Measurements from ENCODE around the gene LYPD6. TPM values are rescaled to one million over a fixed set of nuclear protein-coding genes. Genes with fewer than 3 reads are reported as not detected.

LYPD6 gene
- total RNA-seq, 1 experiment from 2014 or later: 0.54 TPM

DNA sequence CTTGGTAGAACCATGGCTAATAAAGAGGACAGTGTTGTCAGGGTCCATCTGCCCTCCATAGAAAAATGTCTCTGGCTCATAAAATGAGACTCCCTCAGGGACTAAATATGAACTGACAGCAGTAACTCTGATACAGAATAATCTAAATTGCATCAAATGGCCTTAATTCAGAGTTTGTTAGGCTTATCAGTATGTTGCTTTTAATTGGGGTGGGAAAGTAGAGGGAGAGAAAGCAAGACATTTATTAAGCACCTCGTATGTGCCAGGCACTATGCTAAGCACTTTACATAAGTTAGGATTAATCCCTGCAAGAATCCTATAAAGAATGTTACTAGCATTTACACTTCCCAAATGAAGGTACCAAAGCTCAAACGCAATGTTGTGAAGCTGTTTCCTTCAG lies 142.0 kb downstream of the LYPD6 start:
- Histone ChIP-seq H3K4me1 (ENCODE audit: insufficient read depth, low read length, poor library complexity, severe bottlenecking) (peaks cover 16% of the 10 kb centered on the region), H3K36me3 (ENCODE audit: insufficient read depth, low read length, poor library complexity, severe bottlenecking) (no peaks in the 10 kb centered on the region), H3K27me3 (replicated peaks; ENCODE audit: insufficient read depth, low read depth, low read length, poor library complexity) (no peaks in the 10 kb centered on the region), H3K4me3 (ENCODE audit: low read depth, low read length, poor library complexity, severe bottlenecking) (no peak overlapping the region), H3K27ac (ENCODE audit: low read depth, low read length, poor library complexity, severe bottlenecking) (no peak overlapping the region), H3K9me3 (ENCODE audit: low read depth, low read length, poor library complexity, severe bottlenecking) (no peaks in the 10 kb centered on the region)
- ChIA-PET CTCF (no interaction called here), POLR2A (ENCODE audit: low non-redundant PET) (no interaction called here)
- DNase-seq (ENCODE audit: low spot score): no peak
- BruUV-seq (replicated peaks): no TSS peak
- intact Hi-C loops (cut with micrococcal nuclease; ENCODE audit: unreplicated experiment): no loop called here
- TF ChIP-seq, protein P1, sequence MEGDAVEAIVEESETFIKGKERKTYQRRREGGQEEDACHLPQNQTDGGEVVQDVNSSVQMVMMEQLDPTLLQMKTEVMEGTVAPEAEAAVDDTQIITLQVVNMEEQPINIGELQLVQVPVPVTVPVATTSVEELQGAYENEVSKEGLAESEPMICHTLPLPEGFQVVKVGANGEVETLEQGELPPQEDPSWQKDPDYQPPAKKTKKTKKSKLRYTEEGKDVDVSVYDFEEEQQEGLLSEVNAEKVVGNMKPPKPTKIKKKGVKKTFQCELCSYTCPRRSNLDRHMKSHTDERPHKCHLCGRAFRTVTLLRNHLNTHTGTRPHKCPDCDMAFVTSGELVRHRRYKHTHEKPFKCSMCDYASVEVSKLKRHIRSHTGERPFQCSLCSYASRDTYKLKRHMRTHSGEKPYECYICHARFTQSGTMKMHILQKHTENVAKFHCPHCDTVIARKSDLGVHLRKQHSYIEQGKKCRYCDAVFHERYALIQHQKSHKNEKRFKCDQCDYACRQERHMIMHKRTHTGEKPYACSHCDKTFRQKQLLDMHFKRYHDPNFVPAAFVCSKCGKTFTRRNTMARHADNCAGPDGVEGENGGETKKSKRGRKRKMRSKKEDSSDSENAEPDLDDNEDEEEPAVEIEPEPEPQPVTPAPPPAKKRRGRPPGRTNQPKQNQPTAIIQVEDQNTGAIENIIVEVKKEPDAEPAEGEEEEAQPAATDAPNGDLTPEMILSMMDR (conservative IDR thresholded peaks at IDR 0.05; ENCODE audit: low read depth, low read length): no peak
- TF ChIP-seq EZH2 (IDR thresholded peaks at IDR 0.05; ENCODE audit: borderline replicate concordance, low read depth, low read length, poor library complexity, severe bottlenecking): no peak

GRCh38 chr2:149473068-149473467 lies 142.7 kb downstream of the LYPD6 start:
- POLR2A ChIA-PET (ENCODE audit: low non-redundant PET): no interaction called here
- DNase-seq (ENCODE audit: low spot score): peak; percentile 7
- Histone ChIP-seq H3K27me3 (replicated peaks; ENCODE audit: insufficient read depth, low read depth, low read length, poor library complexity) (no peaks in the 10 kb centered on the region), H3K36me3 (ENCODE audit: insufficient read depth, low read length, poor library complexity, severe bottlenecking) (no peaks in the 10 kb centered on the region), H3K4me1 (ENCODE audit: insufficient read depth, low read length, poor library complexity, severe bottlenecking) (peaks cover 16% of the 10 kb centered on the region), H3K27ac (ENCODE audit: low read depth, low read length, poor library complexity, severe bottlenecking) (no peak overlapping the region), H3K9me3 (ENCODE audit: low read depth, low read length, poor library complexity, severe bottlenecking) (no peaks in the 10 kb centered on the region), H3K4me3 (ENCODE audit: low read depth, low read length, poor library complexity, severe bottlenecking) (no peak overlapping the region)
- intact Hi-C loops (cut with micrococcal nuclease; ENCODE audit: unreplicated experiment): no loop called here
- CTCF ChIA-PET: no interaction called here
- no TSS peak for BruUV-seq (replicated peaks)
- TF ChIP-seq, protein P1 (conservative IDR thresholded peaks at IDR 0.05; ENCODE audit: low read depth, low read length): no peak
- TF ChIP-seq EZH2 (IDR thresholded peaks at IDR 0.05; ENCODE audit: borderline replicate concordance, low read depth, low read length, poor library complexity, severe bottlenecking): no peak

GRCh38 chr2:149473521-149473920 lies 143.1 kb downstream of the LYPD6 start:
- no peak overlapping the region for H3K27ac ChIP-seq (ENCODE audit: low read depth, low read length, poor library complexity, severe bottlenecking)

More at GRCh38 chr2:149473521-149473920, 143.1 kb downstream of the LYPD6 start:
- TF ChIP-seq, protein P1 (conservative IDR thresholded peaks at IDR 0.05; ENCODE audit: low read depth, low read length): no peak
- TF ChIP-seq EZH2 (IDR thresholded peaks at IDR 0.05; ENCODE audit: borderline replicate concordance, low read depth, low read length, poor library complexity, severe bottlenecking): no peak
- H3K4me3 ChIP-seq (ENCODE audit: low read depth, low read length, poor library complexity, severe bottlenecking): no peak overlapping the region
- no TSS peak for BruUV-seq (replicated peaks)
- no peaks in the 10 kb centered on the region for H3K27me3 ChIP-seq (replicated peaks; ENCODE audit: insufficient read depth, low read depth, low read length, poor library complexity)
- intact Hi-C loops (cut with micrococcal nuclease; ENCODE audit: unreplicated experiment): no loop called here
- ChIA-PET CTCF (no interaction called here), POLR2A (ENCODE audit: low non-redundant PET) (no interaction called here)
- no peaks in the 10 kb centered on the region for H3K36me3 ChIP-seq (ENCODE audit: insufficient read depth, low read length, poor library complexity, severe bottlenecking)
- peaks cover 16% of the 10 kb centered on the region for H3K4me1 ChIP-seq (ENCODE audit: insufficient read depth, low read length, poor library complexity, severe bottlenecking)
- H3K9me3 ChIP-seq (ENCODE audit: low read depth, low read length, poor library complexity, severe bottlenecking): no peaks in the 10 kb centered on the region
- peak; percentile 97 for DNase-seq (ENCODE audit: low spot score)
